SH-SY5Y (cell line): ENCODE measurements around the gene SND1.
A peak's percentile ranks its signal among the peaks of the same experiment; 100 is the strongest.

Experiments
- GATA2 ChIP-seq: IDR thresholded peaks from 2 replicates; pipeline ENCODE4 v1.6.1; 2011; ENCODE audit warnings: mild to moderate bottlenecking, low read depth, low read length
- GATA3 ChIP-seq: IDR thresholded peaks from 2 replicates; pipeline ENCODE4 v1.6.1; 2011; ENCODE audit warnings: low read depth, mild to moderate bottlenecking, low read length, moderate library complexity

SND1 gene

DNA sequence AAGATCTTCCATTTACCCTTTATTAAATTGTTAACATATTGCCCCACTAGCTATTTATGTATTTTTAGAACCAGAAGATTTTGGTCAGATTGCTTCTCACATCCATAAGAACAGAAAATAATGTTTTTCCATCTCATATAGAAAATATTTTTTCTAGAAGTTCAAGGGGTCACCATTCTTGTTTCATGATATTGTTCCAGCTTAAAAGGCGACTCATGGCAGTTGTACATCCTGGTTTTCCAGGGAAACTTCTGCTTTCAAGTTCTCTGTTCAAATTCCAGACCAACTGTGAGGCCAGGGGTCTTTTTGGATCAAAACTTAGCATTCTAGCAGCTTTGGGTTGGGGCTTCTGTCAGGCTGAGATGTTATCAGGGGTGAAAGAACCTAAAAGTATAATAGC lies 294.9 kb downstream of the SND1 start:
- TF ChIP-seq GATA3: no peak
- no peak for TF ChIP-seq GATA2

DNA sequence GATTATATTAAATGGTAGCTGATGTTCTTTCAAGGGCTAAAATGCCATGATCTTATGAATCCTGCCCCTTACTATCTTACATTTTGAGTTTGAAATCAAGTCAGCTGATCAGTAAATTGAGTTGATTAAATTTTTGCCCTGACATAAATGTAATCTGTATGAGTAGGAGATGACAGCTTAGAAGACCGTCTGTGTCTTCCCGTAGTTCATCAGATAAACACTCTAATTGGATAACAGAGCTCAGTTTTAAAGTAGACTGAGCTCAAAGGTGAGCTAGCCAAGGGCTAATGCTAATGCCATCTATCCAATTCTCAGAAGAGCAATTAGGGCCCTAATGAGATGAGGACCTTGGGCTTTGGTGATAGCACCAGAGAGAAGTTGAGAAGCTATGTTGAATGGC lies 296.3 kb downstream of the SND1 start:
- TF ChIP-seq GATA2 (no peak), GATA3 (no peak)

DNA sequence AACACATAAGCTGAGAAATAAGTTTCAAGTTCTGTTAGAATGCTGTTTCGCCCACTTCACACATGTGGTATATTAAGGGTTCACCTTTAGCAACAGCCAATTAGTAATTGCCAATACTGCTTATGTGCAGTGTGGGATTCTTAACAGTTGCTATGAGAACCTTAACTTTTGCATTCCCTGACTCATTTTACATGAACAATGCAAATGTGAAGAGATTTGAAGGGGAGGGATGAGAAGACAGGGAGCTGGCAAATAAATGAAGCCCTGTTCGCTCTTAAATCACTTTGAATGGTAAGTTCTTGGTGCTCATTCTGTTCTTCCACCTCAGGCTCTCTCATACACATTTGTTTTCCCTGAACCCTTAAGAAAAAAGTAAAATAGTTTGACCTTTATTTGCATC lies 296.9 kb downstream of the SND1 start:
- no peak for TF ChIP-seq GATA2
- TF ChIP-seq GATA3: no peak

DNA sequence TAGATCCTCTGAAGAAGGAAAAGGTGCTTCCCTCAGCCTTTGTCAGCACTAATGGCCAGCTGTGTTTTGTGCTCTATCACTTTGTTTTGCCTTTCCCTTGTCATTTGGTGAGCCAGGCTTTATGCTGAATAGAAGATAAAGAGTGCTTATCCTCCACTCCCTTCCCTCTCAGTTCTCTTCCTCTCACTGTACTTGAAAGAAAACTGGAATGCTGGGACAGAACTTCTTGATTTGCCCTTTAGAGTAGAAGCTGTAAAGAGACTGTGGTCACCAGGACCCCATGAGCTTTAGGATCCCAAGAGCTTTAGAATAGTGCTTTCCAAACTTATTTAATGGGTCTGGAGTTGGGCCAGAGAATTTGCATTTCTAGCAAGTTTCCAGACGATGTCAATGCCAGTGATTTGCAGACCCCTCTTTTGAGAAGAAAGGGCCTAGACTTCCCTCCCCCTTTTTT lies 297.8 kb downstream of the SND1 start:
- TF ChIP-seq GATA2 (no peak), GATA3 (no peak)

DNA sequence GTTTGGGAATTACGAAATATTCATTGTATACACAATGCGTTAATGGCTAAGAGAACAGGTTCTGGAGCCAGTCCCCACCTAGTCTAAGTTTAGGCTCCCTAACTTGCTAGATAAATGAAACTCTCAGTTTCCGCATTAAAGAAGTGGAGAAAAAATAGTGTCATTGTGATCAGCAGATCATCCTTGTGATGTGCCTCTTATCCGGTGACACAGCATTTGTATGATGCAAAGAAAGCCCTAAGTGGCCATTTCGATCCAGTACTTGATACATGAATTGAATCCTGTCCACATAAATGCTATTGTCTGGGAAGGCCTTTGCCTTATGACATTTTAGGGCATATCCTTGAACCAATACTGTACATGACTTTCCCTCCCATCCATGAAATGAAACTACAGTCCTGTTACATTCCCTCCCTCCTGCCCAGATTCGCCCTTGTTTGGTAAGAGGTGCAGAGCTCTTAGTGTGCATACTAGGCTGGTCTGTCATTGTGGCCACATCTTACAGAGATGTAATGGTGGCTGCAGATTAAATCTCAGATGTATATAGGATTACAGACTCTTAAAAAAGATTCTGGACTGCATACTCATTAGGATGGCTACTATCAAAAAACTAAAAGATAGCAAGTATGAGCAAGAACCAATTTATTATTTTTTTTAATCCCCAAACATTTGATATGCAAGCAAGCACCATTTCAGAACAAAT lies 298.4 kb downstream of the SND1 start:
- TF ChIP-seq GATA2: no peak
- TF ChIP-seq GATA3: no peak

DNA sequence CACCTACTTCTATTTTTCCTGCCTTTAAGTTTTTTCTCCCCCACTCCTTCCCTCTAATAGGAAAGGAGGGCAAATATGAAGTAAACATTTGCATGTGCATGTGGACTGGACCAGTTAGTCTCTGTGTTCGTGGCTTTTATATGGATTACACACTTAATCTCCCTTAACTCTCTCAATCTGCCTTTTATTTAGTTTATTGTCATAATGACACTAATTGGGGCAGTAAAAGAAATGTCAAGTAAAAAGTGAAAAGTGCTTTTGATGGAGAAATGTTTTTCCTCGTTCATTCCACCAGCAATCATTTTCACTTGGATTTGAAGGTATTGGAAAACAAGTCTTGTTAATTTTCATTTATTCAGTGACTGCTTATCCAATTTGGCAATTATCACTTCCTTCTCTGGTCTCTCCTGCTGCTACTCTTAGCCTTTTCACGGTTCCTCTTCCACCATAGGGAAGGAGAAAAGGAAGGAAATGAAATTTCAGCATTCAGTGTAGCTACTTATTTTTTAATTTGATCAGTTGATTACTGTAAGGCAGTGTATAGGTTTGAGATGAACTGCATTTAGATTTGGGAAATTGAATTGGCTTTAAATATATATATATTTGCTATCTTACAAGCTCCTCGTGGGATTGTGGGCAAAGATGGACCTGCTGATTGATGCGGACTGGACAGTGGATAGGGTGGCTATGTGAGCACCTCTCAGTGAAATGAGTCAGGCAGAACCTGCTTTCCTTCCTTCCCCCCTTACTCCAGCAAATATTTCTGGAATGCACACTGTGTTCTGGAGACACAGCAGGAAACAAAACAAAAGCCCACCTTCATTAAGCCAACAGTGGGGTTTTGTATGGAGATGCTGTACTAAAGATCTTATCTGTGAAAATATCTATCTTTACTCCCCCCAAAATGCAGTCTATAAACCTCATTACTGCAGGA lies 301.7 kb downstream of the SND1 start:
- TF ChIP-seq GATA2: peak; percentile 44; the same call in 1 of the 2 replicates
- TF ChIP-seq GATA3: no peak

DNA sequence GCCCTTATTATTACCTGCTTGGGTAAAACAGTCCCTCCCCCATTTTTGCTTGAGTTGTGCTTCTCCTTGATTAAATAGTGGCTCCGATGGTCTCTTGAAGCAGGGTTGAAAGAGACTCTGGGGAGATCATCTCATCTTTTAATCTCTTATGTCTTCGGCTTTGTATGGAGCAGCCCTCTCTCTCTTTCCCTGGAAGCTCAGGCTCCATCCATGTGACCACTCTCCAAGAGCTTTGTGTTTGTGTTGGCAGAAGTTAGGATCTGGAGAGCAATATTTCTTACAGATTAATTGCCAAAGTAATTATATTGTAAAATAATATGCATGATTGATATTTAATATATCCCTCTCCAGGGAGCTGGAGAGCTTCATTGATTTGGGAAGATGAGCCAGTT lies 302.4 kb downstream of the SND1 start:
- TF ChIP-seq GATA3 (no peak), GATA2 (no peak; the same call in none of the 2 replicates)

DNA sequence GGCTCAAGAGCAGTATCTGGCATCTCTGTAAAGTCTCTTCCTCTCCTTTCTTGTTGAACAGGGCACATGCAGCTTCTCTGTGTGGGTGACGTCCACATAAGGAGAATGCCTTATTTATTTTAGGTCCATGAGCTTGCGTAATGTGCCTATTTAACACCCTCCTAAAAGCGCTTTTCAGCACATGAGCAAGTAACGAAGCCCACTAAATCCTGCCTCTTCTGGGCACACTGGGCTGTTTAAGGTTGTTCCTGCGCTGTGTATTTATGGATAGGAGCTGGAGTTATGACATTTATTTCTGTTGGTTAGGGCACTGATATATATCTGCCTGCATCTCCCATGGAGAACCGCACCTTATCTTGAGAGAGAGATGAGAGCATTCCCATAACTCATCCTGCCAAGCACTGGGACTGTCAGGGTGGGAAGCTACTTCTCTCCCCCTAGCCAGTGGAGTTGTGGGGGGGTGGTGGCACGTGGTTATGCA lies 303.1 kb downstream of the SND1 start:
- TF ChIP-seq GATA2 (peak; percentile 97), GATA3 (0 out of 2 replicates have a peak, but pooled peaks have one; percentile 40)

DNA sequence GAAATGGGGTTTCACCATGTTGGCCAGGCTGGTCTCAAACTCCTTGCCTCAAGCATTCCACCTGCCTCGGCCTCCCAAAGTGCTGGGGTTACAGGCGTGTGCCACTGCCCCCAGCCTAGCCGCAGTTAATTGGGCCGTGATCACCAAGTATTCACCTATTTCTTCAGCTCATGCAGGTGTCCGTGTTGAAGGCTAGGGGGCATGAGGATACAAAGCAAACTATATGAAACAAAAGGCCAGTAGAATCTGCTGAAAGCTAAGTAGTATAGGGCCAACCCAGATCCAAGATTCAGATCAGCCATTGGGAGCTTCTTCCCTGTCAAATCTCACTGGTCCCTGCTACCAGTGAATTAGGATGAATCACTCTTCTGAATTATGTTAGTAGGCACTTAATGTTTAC lies 305.9 kb downstream of the SND1 start:
- TF ChIP-seq GATA2 (no peak), GATA3 (no peak)

DNA sequence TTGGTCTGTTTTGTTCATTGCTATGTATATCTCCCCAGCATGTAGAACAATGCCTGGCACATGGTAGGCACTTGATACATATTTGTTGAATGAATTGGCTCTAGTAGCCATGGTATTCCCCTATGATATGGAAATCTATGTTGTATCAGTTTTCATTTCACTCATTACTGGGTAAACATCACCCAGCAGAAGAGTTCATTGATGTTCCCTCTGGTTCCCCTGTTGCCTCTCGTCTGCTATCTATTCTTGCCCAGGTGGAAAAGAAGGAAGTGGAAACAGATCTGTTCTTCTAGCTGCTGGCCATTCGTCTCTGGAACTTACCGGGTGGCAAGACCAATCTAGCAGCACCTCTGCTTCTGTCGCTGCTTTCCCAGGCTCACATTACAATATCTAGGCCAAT lies 307.8 kb downstream of the SND1 start:
- TF ChIP-seq GATA2 (no peak), GATA3 (no peak)

DNA sequence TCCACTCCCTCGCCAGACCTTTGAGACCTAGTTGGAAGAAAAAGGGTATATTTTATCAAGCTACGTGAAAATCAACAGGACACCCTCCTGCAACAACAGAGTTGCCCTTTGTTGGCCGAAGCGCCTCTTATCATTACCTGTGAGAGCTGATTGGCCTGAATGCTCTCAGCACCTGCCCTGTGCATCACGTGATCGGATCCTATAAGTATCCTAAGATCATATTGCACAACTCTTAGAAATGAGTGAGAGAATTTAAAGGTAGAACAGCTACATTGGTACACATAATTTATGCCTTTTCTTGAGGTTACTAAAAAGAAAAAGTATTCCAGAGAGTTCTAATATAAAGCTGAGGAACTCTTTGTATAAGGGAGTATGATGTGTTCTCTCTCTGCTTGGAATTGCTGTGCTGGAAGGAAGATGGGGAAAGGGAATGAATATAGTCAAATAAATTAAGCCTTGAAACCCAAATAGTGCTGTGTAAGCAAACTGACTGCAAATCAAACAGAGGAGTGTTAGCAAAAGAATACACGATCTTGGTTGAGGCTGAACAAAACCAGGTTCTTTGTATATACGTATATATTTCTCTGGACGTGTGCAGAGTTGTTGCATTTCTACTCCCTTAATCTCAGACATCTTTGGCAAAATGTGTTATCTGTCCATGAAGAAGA lies 309.9 kb downstream of the SND1 start:
- no peak for TF ChIP-seq GATA2
- no peak for TF ChIP-seq GATA3

DNA sequence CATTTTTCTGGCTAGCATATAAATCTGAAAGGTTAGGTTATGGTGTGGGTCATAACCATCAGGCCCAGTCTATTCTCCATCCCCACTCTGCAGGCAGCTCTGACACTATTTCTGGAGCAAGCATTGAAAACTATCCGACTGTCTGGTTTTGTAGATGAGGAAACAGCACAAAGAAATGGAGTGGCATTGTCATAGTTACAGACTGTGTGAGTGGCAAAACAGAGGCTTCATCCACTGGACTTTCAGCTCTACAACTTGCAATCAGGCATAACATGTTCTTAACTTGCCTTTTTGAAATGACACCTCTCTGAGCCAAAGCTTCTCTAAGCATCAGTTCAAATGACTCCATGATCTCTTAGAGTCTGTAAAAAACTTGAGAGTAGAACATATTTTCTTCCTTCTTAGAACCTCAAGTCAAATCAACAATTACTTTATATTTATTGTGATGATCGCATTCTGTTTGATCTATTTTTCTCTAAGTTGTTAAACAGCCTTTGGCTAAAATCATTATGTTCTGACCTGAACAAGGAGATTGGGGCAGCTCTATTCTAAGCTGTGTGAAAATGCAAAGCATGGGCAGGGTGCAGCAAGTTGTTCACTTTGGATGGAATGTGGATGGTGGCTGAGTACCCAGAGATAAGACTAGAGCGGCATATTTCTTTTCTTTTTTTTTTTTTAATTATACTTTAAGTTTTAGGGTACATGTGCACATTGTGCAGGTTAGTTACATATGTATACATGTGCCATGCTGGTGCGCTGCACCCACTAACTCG lies 310.8 kb downstream of the SND1 start:
- TF ChIP-seq GATA2: no peak
- TF ChIP-seq GATA3: no peak

DNA sequence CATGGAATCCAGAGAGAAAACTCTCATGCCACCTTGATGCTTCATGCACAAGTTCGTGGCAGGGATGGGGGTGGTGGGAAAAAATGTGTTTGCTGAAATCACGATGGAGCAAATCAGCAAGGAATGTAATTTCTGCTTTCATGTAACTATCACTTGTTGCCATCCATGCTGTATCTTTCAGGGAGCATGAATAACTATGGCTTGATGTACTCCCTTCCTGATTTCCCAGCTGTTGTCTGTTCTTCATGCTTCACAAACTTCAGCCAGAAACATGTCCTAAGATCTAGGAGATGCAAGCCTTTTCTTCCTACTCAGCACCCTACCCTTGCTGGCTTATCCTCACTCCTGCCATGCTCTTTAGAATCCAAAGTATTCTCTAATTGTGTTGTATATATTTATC lies 315.3 kb downstream of the SND1 start:
- no peak for TF ChIP-seq GATA3
- no peak for TF ChIP-seq GATA2

DNA sequence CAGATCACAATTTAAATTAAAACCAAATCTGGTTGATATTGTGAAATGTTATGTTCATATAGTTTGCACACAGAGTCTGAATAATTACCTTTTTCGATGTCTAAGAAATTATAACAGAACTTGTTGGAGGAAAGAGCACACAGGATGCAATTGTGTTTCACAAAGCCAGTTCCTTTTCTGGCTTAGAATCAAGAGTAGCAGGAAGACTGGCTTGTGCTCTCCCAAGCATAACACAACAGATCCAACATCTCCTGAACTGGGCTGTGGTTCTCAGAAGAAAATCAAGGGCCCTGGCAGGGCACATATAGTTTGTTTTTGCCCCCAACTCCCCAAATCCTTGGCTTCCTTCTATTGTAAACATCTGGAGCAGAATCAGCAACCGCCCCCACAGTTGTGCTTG lies 316.6 kb downstream of the SND1 start:
- TF ChIP-seq GATA3 (no peak), GATA2 (no peak)
